GM12875 (cell line): ENCODE measurements around the gene STRN3.

ENCODE experiments used
- H3K4me3 ChIP-seq: one replicate; pipeline ENCODE4 v1.5.1; 2011; ENCODE audit warnings: low read depth, low read length, control low read depth
- TF ChIP-seq, protein P1 (sequence below): IDR thresholded peaks from 2 replicates; pipeline ENCODE4 v1.5.1; 2011; ENCODE audit warnings: low read depth, mild to moderate bottlenecking, control low read depth, inconsistent platforms, low read length, moderate library complexity, borderline replicate concordance; ENCODE audit not compliant: insufficient read depth

STRN3 gene

DNA sequence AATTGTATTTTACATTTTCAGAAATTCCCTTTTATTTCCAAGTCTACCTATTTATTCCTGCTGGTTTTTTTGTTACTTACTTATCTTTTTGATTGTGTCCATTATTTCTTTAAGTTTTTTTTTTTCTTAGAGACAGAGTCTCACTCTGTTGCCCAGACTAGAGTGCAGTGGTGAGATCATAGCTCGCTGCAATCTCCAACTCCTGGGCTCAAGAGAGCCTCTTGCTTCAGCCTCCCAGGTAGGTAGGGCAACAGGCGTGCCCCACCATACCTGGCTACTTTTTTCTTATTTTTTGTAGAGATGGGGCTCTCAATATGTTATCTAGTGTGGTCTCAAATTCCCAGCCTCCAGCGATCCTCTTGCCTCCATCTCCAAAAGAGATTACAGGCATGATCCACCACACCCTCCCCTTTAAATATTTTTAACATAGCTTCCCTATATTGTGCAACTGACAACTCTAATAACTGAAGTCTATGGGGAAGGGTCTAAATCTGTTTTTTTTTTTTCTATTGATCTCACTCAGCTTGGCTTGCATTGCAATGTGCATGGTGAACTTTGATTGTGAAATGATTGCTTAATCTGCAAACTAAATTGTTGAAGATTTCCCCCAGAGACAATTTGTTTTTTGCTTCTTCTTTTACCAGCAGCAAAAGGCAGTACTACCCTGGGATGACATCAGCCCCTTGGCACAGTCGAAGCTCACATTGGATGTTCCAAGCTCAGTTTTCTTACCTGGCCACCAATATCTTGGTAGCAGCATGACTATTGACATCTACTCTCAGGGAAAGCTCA is 177.5 kb downstream of the STRN3 start:
- TF ChIP-seq, protein P1, sequence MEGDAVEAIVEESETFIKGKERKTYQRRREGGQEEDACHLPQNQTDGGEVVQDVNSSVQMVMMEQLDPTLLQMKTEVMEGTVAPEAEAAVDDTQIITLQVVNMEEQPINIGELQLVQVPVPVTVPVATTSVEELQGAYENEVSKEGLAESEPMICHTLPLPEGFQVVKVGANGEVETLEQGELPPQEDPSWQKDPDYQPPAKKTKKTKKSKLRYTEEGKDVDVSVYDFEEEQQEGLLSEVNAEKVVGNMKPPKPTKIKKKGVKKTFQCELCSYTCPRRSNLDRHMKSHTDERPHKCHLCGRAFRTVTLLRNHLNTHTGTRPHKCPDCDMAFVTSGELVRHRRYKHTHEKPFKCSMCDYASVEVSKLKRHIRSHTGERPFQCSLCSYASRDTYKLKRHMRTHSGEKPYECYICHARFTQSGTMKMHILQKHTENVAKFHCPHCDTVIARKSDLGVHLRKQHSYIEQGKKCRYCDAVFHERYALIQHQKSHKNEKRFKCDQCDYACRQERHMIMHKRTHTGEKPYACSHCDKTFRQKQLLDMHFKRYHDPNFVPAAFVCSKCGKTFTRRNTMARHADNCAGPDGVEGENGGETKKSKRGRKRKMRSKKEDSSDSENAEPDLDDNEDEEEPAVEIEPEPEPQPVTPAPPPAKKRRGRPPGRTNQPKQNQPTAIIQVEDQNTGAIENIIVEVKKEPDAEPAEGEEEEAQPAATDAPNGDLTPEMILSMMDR = no peak
- H3K4me3 ChIP-seq = no peak overlapping the region
